Erythroblast (primary cell): ENCODE data around the gene RSPH6A.

Experiments used
- GATA1 ChIP-seq: IDR thresholded peaks from 2 replicates; pipeline ENCODE4 v1.6.1; 2011; ENCODE audit warnings: low read depth, mild to moderate bottlenecking, control low read depth, low read length, moderate library complexity
- POLR2A ChIP-seq: IDR thresholded peaks from 2 replicates; pipeline ENCODE4 v1.6.1; 2011; ENCODE audit warnings: mild to moderate bottlenecking, low read length

DNA sequence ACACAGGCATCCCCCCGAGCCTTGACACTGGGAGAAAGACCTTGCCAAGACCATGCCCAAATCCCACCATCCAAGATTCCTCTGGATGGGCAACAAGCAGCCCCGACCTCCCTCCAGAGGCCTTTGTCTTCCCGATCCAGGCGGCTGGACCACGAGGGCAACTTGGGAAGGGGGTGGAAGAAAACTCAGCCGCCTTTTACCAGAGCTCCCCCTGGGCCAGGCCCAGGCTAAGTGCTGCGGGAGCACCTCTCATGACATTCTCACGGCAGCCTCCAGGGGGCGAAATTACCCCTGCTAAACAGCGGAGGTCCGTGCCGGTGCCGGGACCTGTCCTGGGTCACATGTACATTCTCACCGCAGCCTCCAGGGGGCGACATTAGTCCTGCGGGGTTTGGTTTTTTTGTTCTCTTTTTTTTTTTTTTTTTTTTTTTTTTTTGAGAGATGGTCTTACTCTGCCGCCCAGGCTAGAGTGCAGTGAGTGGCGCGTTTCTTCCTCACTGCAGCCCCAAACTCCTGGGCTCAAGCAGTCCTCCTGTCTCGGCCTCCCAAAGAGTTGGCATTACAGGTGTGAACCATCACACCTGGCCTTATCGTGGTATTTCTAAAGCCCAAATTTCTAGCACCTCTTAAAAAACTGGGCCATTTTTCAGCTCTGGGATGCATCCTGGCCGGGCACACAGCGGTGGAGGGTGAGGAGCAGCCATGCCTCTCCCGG is 2.1 kb upstream of the RSPH6A start:
- TF ChIP-seq POLR2A (no peak), GATA1 (no peak)
